HL-60 (cell line): ENCODE results near the gene PDCD7.

ENCODE experiments used
- DNase-seq, 2 experiments: peaks; one replicate each; pipeline ENCODE4 v3.0.0-alpha.2; 2010 to 2020; ENCODE audit warnings: low read depth in 1 of 2, low spot score in 1 of 2
- H3K27ac ChIP-seq: fragments of 250-450 bp; sonication (Bioruptor Pico); replicated peaks from 2 replicates; pipeline ENCODE4 v1.5.1; 2020; ENCODE audit warnings: mild to moderate bottlenecking, moderate library complexity
- H3K27me3 ChIP-seq: fragments of 250-450 bp; sonication (Bioruptor Pico); 2 replicates; pipeline ENCODE4 v1.5.1; 2021; ENCODE audit warnings: mild to moderate bottlenecking, moderate library complexity; ENCODE audit not compliant: insufficient read depth, poor library complexity, severe bottlenecking
- H3K4me3 ChIP-seq: replicated peaks from 2 replicates; pipeline ENCODE4 v1.5.1; 2011; ENCODE audit warnings: mild to moderate bottlenecking, control low read depth, low read length; ENCODE audit not compliant: insufficient read depth
- CTCF ChIP-seq: IDR thresholded peaks from one replicate; pipeline ENCODE4 v1.5.1; 2011; ENCODE audit warnings: low read length, control low read depth, inconsistent platforms; ENCODE audit not compliant: insufficient read depth
- GABPA ChIP-seq: IDR thresholded peaks from 2 replicates; pipeline ENCODE4 v1.6.1; 2012; ENCODE audit warnings: low read depth
- POLR2AphosphoS5 ChIP-seq: IDR thresholded peaks from 2 replicates; pipeline ENCODE4 v1.6.1; 2012; ENCODE audit warnings: low read depth
- REST ChIP-seq: IDR thresholded peaks from 2 replicates; pipeline ENCODE4 v1.6.1; 2012; ENCODE audit warnings: low read depth; ENCODE audit not compliant: insufficient replicate concordance
- SPI1 ChIP-seq: IDR thresholded peaks from 2 replicates; pipeline ENCODE4 v1.6.1; 2012; ENCODE audit warnings: low read depth, mild to moderate bottlenecking, borderline replicate concordance

PDCD7 gene

GRCh38 chr15:65091946-65092770, 41.5 kb downstream of the PDCD7 start:
- no peak overlapping the region for H3K4me3 ChIP-seq
- no peaks in the 10 kb centered on the region for H3K27me3 ChIP-seq
- H3K27ac ChIP-seq = no peak overlapping the region
- DNase-seq = no peak
- TF ChIP-seq POLR2AphosphoS5 (no peak), SPI1 (no peak), REST (no peak), CTCF (no peak), GABPA (no peak)

GRCh38 chr15:65089206-65089824, 44.3 kb downstream of the PDCD7 start:
- no peak overlapping the region for H3K4me3 ChIP-seq
- TF ChIP-seq SPI1 = no peak
- TF ChIP-seq REST = no peak
- no peak for TF ChIP-seq GABPA
- TF ChIP-seq POLR2AphosphoS5 = no peak
- no peak for TF ChIP-seq CTCF
- no peak overlapping the region for H3K27ac ChIP-seq
- H3K27me3 ChIP-seq = peaks cover 6% of the 10 kb centered on the region
- DNase-seq = no peak

- Histone ChIP-seq H3K4me3 (no peak overlapping the region), H3K27me3 (peaks cover 13% of the 10 kb centered on the region), H3K27ac (no peak overlapping the region)
- no peak for TF ChIP-seq REST
- no peak for TF ChIP-seq CTCF
- no peak for TF ChIP-seq SPI1
- no peak for TF ChIP-seq POLR2AphosphoS5
- no peak for TF ChIP-seq GABPA
- no peak for DNase-seq
Measured at GRCh38 chr15:65088643-65089021, 45.0 kb downstream of the PDCD7 start.
